HL-60/S4 (cell line): ENCODE results near the gene PAMR1.
"Not testable (repeated sequence)": the region's sequence is repeated elsewhere in the genome, so short reads cannot be mapped to it uniquely, and the experiment has no call there.

Source experiments
- in situ Hi-C: fragments of 300-500 bp; cut with MboI; formaldehyde crosslinking; loops from 2 replicates; pipeline ENCODE4 v1.14.3; 2022; ENCODE audit warnings: low sequenced_read_pairs

PAMR1 gene, protein sequence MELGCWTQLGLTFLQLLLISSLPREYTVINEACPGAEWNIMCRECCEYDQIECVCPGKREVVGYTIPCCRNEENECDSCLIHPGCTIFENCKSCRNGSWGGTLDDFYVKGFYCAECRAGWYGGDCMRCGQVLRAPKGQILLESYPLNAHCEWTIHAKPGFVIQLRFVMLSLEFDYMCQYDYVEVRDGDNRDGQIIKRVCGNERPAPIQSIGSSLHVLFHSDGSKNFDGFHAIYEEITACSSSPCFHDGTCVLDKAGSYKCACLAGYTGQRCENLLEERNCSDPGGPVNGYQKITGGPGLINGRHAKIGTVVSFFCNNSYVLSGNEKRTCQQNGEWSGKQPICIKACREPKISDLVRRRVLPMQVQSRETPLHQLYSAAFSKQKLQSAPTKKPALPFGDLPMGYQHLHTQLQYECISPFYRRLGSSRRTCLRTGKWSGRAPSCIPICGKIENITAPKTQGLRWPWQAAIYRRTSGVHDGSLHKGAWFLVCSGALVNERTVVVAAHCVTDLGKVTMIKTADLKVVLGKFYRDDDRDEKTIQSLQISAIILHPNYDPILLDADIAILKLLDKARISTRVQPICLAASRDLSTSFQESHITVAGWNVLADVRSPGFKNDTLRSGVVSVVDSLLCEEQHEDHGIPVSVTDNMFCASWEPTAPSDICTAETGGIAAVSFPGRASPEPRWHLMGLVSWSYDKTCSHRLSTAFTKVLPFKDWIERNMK

DNA sequence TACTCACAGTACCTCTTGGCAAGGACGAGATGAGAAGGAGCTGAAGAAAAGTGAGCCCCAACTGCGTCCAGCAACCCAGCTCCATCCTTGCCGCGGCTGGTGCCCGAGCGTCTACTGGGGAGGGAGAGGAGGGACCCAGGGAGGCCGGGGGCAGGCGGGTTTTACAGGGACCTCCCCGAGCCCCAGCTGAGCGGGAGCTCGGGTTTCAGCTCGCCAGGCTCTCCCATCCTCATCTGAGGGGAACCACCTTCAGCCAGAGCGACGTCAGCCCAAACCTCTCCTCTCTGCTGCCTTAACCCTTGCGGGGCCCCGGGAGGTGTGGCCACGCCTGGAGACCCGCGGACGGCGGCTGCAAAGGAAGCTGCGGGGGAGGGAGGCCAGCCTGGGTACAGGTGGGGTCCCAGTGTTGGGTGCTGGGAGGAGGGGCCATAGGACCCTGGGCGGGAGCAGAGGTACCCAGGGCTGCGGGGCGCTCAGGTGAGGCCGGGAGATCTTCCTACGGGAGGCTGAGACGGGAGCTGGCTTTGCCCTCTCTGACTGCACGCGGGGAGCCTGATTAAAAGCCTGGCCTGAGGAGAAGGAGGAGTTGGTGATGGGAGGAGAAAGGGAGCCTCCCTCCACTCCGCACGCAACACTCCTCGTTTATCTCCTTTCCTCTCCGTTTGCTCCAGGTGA is at the start of gene PAMR1:
Gene PAMR1, minus strand, starts transcription at position 116 of the 675 bp plus-strand sequence. Its CDS starts 31 bp downstream, at position 85.
- in situ Hi-C loops, result no loop called here

DNA sequence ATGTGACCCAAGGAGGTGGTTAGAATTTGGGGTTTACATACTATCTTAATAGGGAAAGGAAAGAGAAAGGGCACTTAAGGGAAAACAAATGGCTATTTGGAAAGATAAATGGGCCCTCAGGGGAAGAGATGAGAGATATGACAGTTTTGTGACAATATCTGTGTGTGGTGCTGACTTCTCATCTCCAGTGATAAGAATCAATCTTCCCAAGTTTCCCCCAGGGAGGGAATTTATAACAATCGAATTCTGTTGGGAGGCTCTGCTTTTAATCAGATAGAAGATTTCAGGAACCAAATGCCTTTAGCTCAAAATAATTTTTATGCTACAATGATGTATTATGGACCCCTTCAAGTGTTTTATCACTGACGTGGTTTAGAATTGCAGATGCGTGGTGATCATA is 46.3 kb upstream of the PAMR1 start:
- in situ Hi-C loops, result no loop called here

DNA sequence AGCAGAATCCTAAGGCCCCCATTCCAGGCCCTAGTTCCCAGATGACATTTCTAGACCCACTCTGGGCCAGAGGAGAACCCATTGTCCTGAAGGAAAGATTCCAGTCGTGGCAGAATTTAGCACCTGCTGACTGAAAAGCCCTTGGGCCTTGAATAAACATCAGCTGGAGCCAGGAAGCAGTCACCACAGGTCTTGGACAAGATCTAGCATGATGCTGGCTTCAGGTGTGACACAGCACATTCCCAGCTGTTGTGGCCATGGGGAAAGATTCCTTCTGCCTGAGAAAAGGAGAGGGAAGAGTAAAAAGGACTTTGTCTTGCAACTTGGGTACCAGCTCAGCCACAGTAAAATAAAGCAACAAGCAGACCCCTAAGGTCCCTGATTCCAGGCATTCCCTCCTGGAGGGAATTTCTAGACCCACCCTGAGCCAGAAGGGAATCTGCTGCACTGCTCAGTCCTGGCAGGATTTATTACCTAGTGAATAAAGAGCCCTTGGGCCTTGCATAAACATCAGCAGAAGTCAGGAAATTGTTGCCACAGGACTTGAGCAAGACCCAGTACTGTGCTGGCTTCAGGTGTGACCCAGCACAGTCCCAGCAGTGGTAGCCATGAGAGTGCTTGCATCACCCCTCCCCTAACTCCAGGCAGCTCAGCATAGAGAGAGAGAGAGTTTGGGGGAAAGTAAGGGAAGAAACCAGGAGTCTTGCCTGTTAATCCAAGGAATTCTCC is 42.5 kb upstream of the PAMR1 start:
- in situ Hi-C loops, result no loop called here

DNA sequence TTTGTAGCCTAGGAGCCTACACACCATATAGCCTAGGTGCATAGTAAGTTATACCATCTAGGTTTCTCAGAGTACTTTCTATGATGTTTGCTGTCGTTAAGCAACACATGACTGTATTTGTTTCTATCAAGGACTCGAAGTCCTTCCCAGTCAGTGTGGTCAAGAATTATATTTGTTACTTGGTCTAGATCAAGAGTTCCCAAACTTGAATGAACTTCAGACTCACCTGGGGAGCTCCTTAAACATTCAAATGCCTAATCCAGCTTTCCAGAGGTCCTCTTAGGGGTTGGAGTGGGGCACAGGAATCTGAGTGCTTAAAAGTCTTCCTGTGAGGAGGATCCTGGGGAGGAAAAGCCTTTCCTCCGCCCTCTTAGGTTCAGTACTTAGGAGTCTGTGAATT is 41.5 kb upstream of the PAMR1 start:
- in situ Hi-C loops, result no loop called here

DNA sequence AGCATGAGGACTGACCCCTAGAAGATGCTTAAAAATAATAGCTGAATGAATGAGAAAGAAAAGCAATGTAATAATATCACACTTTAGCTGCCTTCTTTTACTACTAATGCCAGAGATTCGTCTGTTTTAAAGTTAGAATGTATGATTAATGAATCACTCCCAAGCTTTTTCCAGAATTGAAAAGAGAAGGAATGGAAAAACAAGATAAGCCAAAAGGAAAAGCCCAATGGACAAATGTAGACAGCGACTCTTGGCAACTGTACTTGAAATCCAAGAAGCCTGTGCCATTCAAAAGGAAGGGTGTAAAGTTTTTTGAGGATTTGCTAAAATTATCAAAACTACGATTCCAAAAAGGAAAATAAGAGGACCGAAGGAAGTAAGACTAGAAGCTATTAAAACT is 40.8 kb upstream of the PAMR1 start:
- in situ Hi-C loops, result no loop called here

DNA sequence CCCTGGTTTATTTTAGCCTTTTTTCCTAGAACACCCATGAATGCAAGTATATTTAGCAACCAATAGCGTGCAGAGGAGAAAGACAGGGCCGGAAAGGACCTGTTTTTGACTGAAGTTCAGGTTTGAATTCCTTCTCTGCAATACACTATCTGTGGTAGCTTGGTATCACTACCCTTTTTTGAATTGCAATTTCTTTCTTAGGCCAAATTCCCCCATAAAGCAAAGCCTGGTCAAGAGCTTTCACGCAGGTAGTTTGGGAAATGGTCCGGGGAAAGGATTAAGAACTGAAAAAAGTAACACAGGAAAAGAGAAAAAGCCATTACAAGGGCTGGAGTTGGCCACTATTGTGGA is 38.8 kb upstream of the PAMR1 start:
- in situ Hi-C loops, result no loop called here

DNA sequence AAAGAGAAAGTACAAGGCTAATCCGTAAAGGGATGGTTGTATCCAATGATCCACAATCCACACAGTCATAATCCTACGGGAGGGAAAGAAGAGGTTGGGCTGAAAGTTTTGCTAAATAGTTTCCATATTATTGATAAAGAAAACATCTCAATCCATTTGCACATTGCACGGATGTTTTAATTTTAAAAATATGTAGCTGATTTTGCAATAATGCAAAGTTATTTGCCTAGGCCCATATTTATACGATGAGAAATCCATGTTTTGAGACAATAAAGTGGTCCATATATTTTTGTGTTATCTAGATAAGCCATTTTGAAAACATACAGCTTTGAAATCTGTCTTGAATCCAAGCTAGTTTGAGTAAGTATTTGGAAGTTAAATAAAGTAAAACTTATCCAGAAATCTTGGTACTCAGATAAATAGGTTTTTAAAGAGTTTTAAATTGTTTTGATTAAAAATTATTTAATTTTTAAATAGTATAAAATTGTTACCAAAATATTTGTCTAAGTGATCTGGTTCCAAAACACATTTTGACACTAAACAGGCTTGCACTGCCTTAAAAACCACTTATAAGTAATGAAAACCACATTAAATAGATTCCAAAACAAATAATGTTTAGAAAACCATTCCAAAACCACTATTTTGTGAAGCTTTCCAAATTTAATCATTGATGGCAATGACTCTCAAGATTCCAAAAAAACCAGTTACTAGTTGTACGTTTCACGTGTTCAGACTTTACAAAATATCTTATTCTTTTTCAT is 38.2 kb upstream of the PAMR1 start:
- in situ Hi-C loops, result no loop called here

DNA sequence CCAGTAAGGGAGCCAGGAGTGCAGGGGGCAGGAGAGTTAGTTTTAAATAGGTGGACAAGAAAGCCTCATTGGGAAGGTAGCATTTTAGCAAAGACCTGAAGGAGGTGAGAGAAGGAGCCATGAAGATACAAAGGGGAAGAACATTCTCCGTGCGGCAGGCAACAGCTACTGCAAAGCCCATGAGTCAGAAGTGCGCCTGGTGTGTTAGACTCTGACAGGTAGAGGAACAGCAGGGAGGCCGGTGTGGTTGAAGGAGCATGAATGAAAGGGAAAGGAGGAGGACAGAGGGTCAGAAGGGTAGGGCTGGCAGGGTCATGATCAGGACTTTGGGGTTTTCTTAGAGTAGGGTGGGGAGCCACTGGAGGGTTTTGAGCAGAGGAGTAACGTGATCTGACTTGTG is 34.5 kb upstream of the PAMR1 start:
- in situ Hi-C loops, result no loop called here

DNA sequence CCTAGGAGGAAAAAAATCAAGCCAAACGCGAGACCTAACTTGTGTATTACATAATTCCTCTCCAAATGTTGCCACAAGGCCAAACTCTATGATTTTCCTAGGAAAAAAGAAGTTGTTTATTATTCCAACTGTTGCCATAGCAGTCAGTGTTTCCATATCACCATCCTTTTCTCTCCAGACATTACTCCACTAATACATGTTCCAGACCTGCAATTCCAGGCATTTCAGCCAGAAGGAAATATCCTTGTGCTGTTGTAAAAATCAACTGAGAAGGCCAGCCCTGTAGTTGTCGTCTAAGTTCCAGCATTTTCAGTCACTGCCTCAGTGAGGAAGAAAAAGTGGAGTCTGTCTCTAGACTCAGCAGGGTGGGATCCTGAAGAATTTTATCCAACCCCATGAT is 33.1 kb upstream of the PAMR1 start:
- in situ Hi-C loops, result no loop called here

DNA sequence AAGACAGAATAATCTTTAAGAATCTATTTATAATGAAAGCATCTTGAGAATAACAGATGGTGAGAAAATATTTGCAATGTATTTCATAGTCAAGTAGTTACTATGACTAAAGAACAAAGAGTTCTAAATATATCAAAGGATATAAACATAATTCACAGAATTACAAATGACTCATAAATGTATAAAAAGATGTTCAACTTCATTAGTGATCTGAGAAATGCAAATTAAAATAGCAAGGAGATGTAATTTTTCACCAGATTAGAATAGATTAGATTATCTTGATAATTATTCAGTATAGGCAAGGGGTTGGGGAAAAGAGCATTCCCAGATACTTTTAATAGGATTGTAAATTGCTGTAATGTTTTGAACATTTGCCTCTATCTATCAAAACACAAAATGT is 30.1 kb upstream of the PAMR1 start:
- in situ Hi-C loops, result no loop called here

DNA sequence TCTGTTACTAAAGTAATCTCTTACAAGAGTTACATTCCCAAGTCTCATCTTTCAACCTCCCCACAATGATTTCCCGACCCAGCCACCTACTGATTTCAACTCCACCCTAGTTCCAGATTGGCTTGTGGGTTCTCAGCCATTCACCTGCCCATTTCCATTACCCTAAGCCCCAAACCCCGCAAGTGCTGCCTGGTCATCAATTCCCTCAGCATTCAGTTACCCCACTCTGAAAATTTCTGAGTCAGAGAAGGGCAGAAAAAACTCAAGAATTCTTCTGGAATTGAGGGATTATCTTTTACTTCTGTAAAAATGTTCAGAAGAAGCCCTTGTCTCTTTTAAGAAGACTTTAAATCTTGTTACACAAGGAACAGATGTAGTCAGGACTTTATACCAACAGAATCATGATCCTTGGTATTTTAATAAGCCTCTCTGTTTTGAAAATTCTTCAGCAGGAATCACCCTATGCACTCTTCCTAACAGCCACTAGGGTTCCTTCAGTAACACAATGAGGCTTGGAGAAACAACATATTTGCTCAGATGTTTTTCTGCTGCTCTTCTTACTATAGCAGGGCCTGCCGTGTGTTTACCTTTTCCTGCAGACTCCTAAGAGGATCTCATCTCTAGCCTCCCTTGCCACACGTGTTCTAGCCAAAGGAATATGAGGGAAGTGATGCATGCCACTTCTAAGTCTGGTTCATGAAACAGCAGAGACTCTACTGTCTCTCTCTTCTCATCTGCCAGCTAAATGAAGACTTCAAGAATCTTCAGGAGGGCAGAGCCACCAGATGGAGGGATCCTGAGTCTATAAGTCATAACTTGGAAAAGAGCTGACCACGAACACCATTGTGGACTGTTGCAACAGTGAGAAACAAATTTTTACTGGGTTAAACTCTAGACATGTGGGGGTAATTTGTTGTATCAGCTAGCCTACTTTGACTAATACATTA is 29.3 kb upstream of the PAMR1 start:
- in situ Hi-C loops, result no loop called here

DNA sequence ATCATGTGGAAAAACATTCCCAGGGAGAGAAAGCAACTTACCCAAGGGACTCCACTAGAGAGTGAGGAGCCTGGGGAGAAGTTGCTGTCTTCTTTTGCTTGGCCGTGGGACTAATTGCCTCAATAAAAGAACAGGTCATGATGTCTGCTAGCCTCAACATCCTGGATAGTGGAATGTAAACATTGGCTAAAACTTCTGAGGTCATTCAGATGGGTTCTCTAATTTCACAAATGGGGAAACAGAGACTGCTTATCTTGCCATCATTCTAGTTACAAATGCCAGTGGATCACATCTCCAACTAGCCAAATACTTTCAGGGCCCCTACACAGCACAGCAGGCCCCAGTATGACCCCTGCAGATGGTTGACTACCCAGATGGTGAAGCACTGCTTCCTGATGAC is 28.4 kb upstream of the PAMR1 start:
- in situ Hi-C loops, result no loop called here

DNA sequence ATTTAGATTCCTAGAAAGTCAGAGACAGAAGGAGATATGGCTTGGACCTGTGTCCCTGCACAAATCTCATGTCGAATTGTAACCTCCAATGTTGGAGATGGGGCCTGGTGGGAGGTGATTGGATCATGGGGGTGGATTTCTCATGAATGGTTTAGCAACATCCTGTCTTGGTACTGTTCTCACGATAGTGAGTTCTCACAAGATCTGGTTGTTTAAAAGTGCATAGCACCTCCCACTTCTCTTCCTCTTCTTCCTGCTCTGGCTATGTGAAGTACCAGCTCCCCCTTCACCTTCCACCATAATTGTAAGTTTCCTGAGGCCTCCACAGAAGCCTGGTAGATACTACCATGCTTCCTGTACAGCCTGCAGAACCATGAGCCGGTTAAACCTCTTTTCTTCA is 27.6 kb upstream of the PAMR1 start:
- in situ Hi-C loops, result no loop called here

DNA sequence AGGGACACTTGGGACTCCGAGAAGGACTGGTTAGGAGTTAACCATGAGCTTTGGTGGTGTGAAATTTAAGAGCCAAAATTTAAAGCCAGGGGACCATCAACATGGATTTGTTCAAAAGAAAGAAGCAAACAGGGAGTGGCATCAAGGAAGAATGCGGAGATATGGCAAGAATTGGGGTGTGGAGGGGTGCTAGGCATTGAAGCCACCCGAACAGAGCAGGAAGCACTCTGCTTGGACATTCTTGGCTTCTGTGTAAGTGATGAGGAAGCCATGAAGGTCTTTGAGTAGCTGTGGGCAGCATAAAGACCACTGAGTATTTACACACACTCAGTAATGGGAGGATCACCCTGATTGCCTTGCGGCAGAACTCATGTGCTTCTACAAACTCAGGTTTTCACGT is 27.2 kb upstream of the PAMR1 start:
- in situ Hi-C loops, result no loop called here

DNA sequence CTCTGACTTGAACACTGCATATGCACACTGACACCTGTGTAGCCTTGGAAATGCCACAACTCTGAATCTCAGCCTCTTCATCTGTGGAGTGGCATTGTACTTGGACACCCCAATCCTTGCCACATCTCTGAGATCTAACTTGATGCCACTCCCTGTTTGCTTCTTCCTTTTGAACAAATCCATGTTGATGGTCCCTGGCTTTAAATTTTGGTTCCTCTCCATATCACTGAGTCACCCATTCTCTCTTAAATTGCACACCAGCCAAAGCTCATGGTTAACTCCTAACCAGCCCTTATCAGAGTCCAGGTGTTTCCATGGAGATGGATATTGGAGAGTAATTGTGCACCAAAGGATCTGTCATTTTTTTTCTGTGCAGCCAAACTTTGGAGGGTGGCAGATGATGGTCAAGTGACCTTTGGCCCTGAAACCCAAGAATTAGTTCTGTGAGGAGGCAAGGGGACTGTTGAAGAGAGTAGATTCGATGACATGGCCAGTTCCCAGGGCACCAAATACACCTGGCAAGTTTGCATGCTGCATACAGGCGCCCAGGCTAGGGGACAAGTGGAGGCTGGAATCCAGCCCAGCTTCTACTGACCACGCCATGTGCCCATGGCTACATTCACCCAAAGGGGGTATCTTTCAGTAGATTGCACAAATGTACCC is 25.1 kb upstream of the PAMR1 start:
- in situ Hi-C loops, result no loop called here

DNA sequence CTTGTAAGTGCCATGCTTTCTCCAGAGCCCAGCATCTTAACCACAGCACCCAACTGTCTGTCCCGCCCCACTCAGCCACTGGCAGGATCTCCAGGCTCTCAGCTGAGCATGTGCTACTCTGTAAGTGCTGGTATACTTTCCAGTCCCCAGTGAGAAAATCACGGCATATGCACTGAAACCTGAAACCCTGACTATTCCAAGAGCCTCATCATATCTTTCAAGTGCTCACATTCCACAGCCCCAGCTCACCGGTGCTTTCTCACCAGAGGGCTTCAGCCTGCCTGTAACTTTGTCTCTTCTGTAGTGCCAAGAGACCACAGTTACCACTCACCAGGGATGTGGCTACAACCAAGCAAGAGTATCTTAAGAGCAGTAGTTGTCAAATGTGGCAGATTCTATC is 24.4 kb upstream of the PAMR1 start:
- in situ Hi-C loops, result no loop called here

DNA sequence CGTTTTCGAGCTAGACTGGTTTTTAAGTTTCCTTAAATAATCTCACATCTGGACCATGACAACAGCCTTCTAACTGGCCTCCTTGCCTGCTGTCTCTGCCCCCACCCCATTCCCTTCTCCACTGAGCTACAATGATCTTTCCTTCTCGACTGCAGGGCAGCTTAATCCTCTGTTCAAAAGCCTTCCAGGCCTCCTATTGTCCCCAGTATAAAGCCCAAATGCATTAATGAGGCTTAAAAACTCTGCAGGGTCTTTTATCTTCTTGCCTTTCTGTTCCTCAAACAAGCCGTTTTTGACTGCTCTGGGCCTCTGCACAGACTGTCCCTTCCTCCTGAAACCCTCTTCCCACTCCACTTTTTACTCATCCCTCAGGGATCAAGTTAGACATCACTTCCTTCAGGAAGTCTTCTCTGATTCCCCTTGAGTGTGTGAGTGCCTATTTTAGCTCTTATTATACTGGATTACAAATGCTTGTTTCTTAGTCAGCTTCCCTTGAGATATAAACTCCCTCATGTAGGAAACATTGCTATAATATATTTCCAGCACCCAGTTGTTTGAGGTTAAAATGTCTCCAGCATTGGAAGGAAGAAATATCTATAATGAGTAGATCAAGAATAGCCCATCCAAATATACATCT is 23.6 kb upstream of the PAMR1 start:
- in situ Hi-C loops, result no loop called here

DNA sequence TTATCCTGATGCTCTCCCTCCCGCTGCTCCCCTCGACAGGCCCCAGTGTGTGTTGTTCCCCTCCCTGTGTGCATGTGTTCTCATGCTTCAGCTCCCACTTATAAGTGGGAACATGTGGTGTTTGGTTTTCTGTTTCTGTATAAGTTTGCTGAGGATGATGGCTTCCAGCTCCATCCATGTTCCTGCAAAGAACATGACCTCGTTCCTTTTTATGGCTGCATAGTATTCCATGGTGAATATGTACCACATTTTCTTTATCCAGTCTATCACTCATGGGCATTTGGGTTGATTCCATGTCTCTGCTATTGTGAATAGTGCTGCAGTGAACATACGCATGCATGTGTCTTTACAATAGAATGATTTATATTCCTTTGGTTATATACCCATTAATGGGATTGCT is 22.6 kb upstream of the PAMR1 start:
- in situ Hi-C loops, result not testable (repeated sequence)

DNA sequence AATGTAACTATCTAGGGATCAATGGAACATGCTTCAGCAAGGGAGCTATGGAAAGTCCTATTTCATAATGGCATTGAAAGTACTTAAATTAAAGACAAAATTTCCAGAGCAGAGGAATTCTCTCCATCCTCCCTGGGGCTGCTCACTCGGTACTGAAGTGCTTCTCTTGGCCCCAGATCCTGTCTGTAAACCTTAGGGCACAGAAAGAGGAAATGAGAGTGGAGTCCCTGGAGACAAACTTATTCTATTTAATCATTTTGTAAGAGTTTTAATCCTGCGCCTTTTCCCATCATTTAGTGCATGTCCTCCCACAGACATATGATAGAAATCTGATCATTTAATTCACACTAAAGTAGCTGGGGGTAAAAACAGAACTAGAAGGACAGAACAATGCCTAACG is 20.9 kb upstream of the PAMR1 start:
- in situ Hi-C loops, result no loop called here
